GM19099 (cell line): ENCODE results near the gene IARS2.

ENCODE experiments used
- POLR2A ChIP-seq: IDR thresholded peaks from 3 replicates; pipeline ENCODE4 v1.6.1; 2011; ENCODE audit warnings: low read depth; ENCODE audit not compliant: insufficient read length; ENCODE audit errors: extremely low read depth

Gene IARS2

DNA sequence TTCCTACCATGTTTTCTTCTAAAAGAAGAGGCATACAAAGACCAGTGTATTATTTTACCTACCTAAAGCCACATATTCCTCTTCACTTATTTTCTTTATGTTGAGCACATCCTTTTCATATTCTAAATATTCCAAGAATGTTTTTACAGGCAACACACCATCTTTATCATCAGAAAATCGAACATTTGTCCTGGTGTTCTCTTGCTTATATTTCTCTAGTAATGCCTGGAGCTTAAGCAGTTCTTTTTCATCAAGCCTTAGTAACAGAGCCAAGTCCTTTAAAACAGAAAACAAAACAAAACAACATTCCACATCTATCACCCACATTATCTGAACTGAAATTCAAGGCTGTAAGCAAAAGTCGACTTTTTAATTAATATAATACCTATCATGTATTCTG is 88.7 kb downstream of the IARS2 start:
- TF ChIP-seq POLR2A, result no peak

DNA sequence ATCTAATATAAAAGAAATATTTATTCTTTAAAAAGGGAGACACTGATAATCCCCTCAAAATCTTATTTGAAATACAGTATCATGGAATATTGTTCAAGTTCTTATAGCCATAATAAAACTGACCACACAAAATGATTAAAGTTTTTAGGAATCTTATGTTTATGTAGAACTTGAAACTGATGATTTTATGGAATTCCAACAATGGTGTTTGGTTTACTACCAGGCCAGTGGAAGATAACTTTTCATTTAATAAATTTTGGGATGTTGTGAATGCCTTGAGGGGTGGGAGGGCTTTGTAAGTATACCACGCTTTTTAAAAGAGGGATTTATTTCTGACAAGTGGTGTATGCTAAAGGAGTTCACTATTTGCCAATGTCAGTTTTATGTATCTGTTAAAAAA is 90.6 kb downstream of the IARS2 start:
- TF ChIP-seq POLR2A, result no peak

- no peak for TF ChIP-seq POLR2A
Measured at GRCh38 chr1:220186752-220187151, 92.8 kb downstream of the IARS2 start.

DNA sequence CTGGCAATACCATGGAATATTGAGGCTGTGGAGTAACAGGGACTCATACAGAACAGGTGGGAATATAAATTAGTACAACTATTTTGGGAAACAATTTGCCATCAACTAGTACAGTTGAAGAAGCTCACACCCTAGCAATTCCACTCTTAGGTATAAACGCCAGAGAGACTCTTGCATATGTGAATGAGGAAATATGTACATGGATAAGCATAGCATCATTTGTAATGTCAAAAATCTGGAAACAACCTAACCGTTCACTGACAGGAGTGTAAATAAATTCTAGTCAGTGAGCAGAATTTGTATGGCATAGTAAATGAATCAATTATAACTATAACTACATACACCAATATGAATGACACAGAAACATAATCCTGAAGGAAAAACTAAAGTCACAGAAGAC is 94.6 kb downstream of the IARS2 start:
- TF ChIP-seq POLR2A, result no peak

GRCh38 chr1:220189750-220190347 is 95.9 kb downstream of the IARS2 start:
- no peak for TF ChIP-seq POLR2A

- no peak for TF ChIP-seq POLR2A
Measured at GRCh38 chr1:220195701-220196100, 101.8 kb downstream of the IARS2 start.
